HG02642 (cell line): Measurements from ENCODE around the gene TRAF5.
A peak's percentile ranks its signal among the peaks of the same experiment; 100 is the strongest.
"Not testable (repeated sequence)": the region's sequence is repeated elsewhere in the genome, so short reads cannot be mapped to it uniquely, and the experiment has no call there.

ENCODE experiments used
- ATAC-seq: cut with Tn5 transposase; IDR thresholded peaks from one replicate; pipeline ENCODE4 v1.9.1; 2021; ENCODE audit warnings: mild to moderate bottlenecking; ENCODE audit not compliant: unreplicated experiment, poor library complexity

Gene TRAF5, protein sequence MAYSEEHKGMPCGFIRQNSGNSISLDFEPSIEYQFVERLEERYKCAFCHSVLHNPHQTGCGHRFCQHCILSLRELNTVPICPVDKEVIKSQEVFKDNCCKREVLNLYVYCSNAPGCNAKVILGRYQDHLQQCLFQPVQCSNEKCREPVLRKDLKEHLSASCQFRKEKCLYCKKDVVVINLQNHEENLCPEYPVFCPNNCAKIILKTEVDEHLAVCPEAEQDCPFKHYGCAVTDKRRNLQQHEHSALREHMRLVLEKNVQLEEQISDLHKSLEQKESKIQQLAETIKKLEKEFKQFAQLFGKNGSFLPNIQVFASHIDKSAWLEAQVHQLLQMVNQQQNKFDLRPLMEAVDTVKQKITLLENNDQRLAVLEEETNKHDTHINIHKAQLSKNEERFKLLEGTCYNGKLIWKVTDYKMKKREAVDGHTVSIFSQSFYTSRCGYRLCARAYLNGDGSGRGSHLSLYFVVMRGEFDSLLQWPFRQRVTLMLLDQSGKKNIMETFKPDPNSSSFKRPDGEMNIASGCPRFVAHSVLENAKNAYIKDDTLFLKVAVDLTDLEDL

GRCh38 chr1:211326528-211327345 lies at the start of gene TRAF5:
TSS of gene TRAF5 (plus strand) at chr1:211326833. CDS start at chr1:211353240, 26,407 bp downstream.
- peak; percentile 41 for ATAC-seq

- no peak for ATAC-seq
These were observed 47.3 kb upstream of the TRAF5 start for GRCh38 chr1:211279340-211279739.

DNA sequence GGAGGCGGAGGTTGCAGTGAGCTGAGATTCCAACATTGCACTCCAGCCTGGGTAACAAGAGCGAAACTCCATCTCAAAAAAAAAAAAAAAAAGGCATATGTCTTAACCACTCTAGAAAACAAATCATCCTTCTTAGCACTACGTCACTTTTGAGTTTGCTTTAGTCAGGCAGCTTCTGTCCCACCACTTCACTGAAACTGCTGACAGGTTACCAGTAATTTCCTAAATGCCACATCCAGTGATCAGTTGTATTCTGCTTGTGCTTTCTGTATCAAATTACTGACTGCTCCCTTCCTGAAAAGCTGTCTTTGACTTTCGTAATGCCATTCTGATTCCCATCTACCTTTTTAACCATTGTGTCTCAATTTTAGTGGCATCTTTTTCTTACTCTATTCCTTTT lies 45.7 kb upstream of the TRAF5 start:
- no peak for ATAC-seq

DNA sequence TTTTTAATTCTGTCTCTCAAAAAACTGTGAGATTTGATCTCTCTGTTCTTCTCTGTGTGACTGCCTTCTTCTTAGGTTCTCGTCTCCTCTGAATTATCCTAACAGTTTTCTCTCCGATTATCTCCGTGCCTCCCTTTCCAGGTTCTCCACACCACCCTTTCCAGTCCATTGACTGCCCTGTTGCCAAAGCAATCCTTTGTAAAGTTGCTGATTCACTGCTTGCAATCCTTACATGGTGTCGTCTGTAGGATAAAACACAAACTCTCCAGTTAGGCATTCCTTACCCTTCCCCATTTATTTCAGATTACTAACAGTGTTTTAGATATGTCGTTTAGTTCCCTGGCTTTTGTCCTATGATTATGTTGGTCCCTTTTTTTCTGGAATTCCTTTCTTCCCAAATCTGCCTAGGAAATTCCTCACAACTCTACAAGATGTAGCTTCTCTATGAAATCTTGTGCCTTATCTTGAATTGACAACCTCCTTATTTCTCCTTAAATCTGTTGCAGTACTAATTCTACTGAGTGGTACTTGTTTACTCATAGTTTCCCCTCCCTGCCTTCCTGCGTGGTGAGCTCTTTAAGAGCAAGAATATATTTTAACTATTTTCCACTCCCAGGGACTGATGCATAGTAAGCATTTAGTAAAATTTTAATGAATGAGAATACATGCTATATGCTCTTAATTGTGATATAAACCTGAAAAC lies 45.2 kb upstream of the TRAF5 start:
- no peak for ATAC-seq

DNA sequence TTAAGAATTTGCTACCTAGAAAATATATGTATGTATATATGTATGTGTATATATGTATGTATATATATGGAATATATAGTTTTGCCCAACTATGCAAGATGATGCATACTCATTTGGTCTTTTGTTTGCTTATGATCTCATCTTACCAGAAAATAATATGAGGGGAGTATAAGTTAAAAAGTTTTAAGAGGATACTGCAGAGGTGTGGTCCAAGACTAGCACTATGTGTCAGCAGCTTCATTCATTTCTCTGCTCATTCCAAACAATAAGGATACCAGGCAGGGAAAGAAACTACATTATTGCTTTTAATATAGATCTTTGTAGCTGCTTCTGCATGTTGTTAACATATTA lies 44.6 kb upstream of the TRAF5 start:
- no peak for ATAC-seq

DNA sequence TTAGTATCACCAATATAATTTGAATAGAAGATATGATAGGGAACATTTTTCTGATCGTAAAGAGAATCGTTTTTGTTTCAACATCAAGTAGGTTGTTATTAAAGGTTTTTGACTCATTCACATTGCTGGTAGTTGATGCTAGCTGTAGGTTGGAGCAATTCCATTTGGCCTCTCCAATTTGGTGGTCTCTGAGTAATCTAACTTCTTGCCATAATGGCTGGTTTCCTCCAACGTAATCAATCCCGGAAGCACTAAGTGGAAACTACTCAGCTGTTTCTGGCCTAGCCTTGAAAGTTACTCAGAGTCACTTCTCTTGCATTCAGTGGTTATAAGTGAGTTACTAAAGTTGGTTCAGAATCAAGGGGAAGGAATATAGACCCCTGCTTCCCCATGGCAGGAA lies 41.4 kb upstream of the TRAF5 start:
- ATAC-seq = no peak

DNA sequence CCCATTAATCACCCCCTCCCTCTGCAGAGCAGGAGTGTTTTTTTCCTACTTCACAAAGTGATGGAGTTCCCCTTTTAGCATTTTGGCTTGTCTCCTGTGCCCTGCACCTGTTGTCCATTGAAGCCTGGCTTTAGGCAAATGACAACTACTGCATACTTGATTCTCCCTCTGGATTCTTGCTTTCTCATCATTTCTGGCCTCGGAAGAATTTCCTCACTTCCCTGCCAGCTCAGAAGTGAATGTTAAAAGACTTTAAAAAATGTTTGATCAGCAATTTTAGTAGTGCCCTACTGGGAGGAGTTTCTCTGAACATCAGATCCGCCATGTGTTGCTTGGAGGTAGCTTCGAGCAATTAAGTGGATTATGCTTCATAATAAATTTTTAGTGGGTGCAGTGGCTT lies 39.4 kb upstream of the TRAF5 start:
- no peak for ATAC-seq

DNA sequence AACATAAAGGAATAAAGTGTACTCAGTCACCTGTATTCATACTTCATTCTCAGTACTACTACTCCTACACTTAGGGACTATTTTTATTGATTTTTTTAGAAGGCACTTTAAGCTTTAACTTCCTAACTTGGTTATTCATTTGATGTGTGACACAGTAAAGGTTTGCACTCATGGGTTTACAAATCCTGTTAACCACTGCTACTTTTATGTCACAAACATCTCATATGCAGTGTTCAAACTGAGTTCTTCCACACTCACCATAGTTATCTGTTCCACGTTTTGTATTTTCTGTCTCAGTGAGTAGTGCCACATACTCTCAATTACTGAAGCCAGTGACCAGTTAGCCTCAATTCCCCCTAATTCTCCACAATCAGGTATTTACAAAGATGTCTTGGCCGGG lies 34.2 kb upstream of the TRAF5 start:
- ATAC-seq = no peak

- no peak for ATAC-seq
These were observed 30.2 kb upstream of the TRAF5 start for GRCh38 chr1:211296396-211296795.

- peak; percentile 96 for ATAC-seq
These were observed 21.6 kb upstream of the TRAF5 start for GRCh38 chr1:211305044-211305443.

DNA sequence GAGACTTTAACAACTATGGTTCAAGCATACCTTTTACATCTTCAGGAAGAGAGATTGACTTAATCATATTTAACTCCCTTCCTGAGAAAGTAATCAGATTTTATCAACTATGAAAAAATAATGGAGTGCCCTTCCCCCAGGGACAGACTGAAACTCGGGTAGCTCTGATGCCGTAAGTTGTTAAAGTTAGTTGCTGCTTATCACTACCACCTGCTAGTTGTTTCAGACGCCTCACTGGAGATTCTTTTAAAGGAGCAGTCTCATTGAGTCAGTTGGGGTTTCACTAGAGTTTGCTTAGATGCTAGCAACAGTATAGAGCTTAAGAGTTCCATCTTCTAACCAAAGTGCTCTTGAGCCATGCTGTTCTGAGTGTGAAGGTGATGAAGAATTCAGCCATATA lies 17.0 kb upstream of the TRAF5 start:
- no peak for ATAC-seq

GRCh38 chr1:211313392-211313791 lies 13.2 kb upstream of the TRAF5 start:
- ATAC-seq = no peak

DNA sequence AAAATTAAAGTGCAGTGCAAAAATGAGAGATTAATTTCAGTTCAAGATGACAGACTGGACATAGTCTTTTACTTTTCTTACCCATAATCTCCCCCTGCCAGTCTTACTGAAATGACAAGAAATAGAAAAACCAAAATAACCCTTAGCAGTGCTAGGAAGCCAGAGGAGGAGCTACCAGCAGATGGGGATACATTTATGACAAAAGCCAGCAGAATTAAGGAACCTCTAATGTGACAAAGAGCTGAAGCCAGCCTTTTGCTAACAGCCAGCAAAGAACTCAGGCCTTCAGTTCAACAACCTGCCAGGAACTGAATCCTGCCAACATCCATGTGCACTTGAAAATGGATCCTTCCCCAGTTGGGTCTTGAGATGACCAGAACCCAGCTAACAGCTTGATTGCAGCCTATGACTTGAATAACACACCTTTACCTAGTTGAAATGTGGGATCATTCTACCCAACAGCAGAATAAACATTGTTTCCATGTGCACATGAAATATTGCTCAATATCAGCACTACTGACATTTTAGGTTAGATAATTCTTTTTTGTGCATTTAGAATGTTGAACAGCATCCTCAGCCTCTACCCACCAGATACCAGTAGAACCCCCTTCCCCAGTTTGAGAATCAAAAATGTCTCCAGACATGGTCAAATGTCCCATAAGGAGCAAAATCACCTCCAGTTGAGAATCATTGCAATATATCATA lies 7.9 kb upstream of the TRAF5 start:
- ATAC-seq = no peak

GRCh38 chr1:211319892-211320291 lies 6.7 kb upstream of the TRAF5 start:
- no peak for ATAC-seq

DNA sequence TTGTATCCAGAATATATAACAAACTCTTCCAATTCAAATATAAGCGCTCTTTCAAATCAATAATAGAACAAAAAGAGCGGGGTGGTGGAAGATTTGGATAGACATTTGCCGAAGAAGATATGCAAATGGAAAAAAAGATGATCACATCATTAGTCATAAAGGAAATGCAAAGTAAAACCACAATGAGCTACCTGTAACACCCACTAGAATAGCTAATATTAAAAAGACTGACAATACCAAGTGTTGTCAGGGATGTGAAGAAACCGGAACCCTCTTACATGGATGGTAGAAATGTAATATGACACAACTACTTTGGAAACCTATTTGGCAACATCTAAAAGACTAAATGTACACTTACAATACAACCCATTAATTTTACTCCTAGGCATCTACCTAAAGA lies 5.7 kb upstream of the TRAF5 start:
- no peak for ATAC-seq

GRCh38 chr1:211321646-211322045 lies 5.0 kb upstream of the TRAF5 start:
- not testable (repeated sequence) for ATAC-seq

GRCh38 chr1:211323156-211324063 lies 3.2 kb upstream of the TRAF5 start:
- peak; percentile 55 for ATAC-seq

DNA sequence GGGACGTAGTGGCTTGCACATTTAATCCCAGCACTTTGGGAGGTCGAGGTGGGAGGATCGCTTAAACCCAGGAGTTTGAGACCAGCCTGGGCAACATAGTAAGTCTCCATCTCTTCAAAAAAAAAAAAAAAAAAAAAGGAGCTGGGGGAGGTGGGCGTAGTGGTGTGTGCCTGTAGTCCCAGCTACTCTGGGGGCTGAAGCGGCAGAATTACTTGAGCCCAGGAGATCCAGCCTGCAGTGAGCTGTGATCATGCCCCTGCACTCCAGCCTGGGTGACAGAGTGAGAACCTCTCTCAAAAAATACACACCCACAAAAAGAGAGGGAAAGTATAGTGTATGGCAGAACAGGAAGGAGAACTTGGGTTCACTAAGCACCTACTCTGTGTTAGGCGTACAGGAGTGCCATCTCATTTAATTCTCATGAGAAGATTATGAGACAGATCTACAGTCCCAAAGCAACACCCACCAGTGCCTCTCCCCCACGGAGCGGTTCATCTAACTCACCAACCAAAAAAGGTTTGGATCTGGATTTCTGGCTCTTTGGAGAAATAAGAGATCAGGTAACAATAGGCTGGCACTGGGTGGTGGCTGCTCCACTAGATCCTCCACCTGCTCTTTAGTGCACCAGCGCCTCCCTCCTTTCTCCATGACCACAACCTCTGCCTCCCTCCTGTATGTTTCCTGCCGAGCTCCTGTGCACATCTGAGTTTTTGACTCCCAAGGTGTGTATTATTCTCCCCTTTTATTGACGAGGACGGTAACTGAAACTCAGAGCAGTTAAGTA lies 1.4 kb upstream of the TRAF5 start:
- no peak for ATAC-seq
